Peyer's patch (tissue), 4 donors: ENCODE measurements around the gene FXR1.

ENCODE experiments used
- CTCF ChIP-seq, 6 experiments: fragments of 450-650 bp in 4 of 6; fragments of 200-600 bp in 2 of 6; sonication (generic) in 1 of 6; IDR thresholded peaks; one replicate each; pipeline ENCODE4 v1.5.1; 2017 to 2019; ENCODE audit warnings: antibody characterized with exemption in 6 of 6, mild to moderate bottlenecking in 3 of 6, moderate library complexity in 1 of 6
- POLR2A ChIP-seq, 2 donors: fragments of 450-650 bp; IDR thresholded peaks; one replicate each; pipeline ENCODE4 v1.5.1; 2017; ENCODE audit warnings: antibody characterized with exemption in 2 of 2, mild to moderate bottlenecking in 2 of 2, moderate library complexity in 2 of 2

DNA sequence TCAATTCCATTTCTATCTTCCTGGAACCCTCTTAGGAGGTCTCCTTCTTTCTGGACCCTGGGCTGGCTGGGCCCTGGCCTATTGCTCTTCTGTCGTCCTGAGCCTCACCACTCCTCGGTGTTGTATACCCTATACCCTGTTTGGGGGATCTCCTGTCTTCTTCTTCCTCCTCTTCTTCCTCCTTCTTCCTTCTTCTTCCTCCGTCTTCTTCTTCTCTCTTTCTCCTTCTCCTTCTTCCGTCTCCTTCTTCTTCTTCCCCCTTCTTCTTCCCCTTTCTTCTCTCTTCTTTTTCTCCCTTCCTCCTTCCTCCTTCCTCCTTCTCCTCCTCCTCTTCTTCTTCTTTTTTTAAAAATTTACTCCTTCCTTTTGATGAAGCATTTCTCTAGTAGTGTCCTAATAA lies 30.4 kb upstream of the FXR1 start:
- TF ChIP-seq CTCF (IDR thresholded peaks at IDR 0.05) (no peak), POLR2A (IDR thresholded peaks at IDR 0.05) (no peak)
